Activated CD4-positive, alpha-beta T cell treated with anti-CD3 and anti-CD28 coated beads, Interleukin-2, amount 10 ng/mL, durations not matched to agents 7 days and 5 days (primary cell): ENCODE results near the gene ATP2C2. TPM values are rescaled to one million over a fixed set of nuclear protein-coding genes. Genes with fewer than 3 reads are reported as not detected.

Experiments used
- CTCF ChIA-PET: fragments of 350-600 bp; sonication (Branson Sonifier 250); formaldehyde crosslinking; loops from one replicate; lab custom pipeline; 2021; ENCODE audit warnings: antibody characterized with exemption; lab: Charles Lee
- POLR2A ChIA-PET: fragments of 350-600 bp; sonication (Branson Sonifier 250); formaldehyde crosslinking; loops from one replicate; lab custom pipeline; 2021; ENCODE audit warnings: antibody characterized with exemption; lab: Charles Lee
- DNase-seq: peaks from one replicate; pipeline ENCODE4 v3.0.0-alpha.2; 2020
- H3K27ac Mint-ChIP-seq: one replicate; pipeline ENCODE4 v1.8.0; 2021; ENCODE audit warnings: mild to moderate bottlenecking, moderate library complexity, mixed read lengths
- H3K27me3 Mint-ChIP-seq: one replicate; pipeline ENCODE4 v1.8.0; 2021; ENCODE audit warnings: mixed read lengths
- H3K36me3 Mint-ChIP-seq: one replicate; pipeline ENCODE4 v1.8.0; 2021; ENCODE audit warnings: low read depth, mixed read lengths
- H3K4me1 Mint-ChIP-seq: one replicate; pipeline ENCODE4 v1.8.0; 2021; ENCODE audit warnings: mixed read lengths
- H3K4me3 Mint-ChIP-seq: one replicate; pipeline ENCODE4 v1.8.0; 2021; ENCODE audit warnings: mild to moderate bottlenecking, moderate library complexity, mixed read lengths
- H3K9me3 Mint-ChIP-seq: one replicate; pipeline ENCODE4 v1.8.0; 2021; ENCODE audit warnings: mixed read lengths
- total RNA-seq, 2 experiments: library from RNA; stranded (reverse); gene quantifications; one replicate each; pipeline ENCODE4 v1.2.3, GENCODE V29; 2021

ATP2C2 gene, protein sequence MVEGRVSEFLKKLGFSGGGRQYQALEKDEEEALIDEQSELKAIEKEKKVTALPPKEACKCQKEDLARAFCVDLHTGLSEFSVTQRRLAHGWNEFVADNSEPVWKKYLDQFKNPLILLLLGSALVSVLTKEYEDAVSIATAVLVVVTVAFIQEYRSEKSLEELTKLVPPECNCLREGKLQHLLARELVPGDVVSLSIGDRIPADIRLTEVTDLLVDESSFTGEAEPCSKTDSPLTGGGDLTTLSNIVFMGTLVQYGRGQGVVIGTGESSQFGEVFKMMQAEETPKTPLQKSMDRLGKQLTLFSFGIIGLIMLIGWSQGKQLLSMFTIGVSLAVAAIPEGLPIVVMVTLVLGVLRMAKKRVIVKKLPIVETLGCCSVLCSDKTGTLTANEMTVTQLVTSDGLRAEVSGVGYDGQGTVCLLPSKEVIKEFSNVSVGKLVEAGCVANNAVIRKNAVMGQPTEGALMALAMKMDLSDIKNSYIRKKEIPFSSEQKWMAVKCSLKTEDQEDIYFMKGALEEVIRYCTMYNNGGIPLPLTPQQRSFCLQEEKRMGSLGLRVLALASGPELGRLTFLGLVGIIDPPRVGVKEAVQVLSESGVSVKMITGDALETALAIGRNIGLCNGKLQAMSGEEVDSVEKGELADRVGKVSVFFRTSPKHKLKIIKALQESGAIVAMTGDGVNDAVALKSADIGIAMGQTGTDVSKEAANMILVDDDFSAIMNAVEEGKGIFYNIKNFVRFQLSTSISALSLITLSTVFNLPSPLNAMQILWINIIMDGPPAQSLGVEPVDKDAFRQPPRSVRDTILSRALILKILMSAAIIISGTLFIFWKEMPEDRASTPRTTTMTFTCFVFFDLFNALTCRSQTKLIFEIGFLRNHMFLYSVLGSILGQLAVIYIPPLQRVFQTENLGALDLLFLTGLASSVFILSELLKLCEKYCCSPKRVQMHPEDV
- total RNA-seq, result not detected

DNA sequence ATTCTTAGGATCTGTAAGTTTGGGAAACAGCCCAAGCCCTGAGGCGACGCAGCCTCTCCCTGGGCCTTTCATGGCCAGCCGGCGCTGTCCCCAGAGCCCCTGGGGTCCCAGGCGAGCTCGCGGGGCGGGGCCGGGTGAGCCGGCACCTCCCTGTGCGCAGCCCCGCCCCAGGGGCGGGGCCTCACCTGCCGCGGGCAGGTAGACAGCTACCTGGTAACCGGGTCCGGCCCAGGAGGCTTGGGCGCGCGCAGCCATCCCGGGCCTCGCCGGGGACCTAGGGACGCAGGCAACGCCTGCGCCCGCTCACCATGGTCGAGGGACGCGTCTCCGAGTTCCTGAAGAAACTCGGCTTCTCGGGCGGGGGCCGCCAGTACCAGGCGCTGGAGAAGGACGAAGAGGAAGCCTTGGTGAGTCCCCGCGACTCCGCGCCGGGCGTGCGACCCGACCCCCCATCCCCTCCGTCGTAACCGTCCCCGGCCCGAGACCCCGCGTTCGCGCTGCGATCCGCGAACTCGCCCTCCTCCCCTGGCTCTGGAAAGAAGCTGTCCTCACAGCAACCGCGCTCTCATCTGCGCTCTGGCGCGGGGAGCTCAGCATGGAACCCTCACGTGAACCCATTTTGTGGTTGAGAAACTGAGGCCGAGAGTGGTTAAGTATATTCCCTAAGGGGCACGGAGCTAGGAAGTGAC, at the start of gene ATP2C2:
TSS of gene ATP2C2 (plus strand) at position 231 of the 689 bp plus-strand sequence. CDS start at position 309, 78 bp downstream.
- DNase-seq, result no peak
- ChIA-PET POLR2A (interaction anchor here (0.7 kb wide), 1 partner anchor 27 kb away, joined by 3 read pairs; no protein-coding TSS in a partner anchor), CTCF (no interaction called here)
- Mint-ChIP-seq H3K4me1 (peaks cover 19% of the 10 kb centered on the region), H3K4me3 (no peak within 1 kb of the TSS), H3K27me3 (peaks cover 59% of the 10 kb centered on the region), H3K9me3 (no peaks in the 10 kb centered on the region), H3K36me3 (no peaks in the 10 kb centered on the region), H3K27ac (no peak within 1 kb of the TSS)

DNA sequence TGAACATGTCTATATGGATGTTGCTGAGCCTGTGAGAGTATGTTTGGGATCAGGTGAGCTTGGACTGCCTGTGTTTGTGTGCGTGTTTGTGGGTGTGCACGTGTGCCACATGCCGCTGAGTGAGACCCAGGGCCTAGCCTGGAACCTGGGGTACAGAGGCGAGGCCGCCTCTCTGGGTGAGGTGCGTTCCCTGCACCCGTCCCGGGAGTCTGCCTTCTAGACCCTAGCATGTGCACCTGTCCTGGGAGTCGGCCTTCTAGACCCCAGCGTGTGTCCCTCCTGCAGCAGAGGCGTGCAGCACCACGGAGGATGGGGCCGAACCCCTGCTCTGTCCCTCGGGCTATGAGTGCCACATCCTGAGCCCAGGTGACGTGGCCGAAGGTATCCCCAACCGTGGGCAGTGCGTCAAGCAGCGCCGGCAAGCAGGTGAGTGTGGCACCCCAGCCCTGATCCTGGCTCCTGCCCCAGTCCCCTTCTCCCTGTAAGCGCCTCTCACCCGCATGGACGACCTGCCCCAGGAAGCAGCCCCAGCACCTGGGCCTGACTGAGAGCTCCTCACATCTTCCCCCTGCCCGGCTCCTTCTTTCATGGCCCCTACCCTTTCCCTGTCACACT, 49.1 kb upstream of the ATP2C2 start:
- Mint-ChIP-seq H3K4me3 (no peak overlapping the region), H3K9me3 (peaks cover 6% of the 10 kb centered on the region), H3K27ac (no peak overlapping the region), H3K36me3 (no peaks in the 10 kb centered on the region), H3K27me3 (peaks cover 5% of the 10 kb centered on the region), H3K4me1 (no peaks in the 10 kb centered on the region)
- CTCF ChIA-PET, result no interaction called here
- no peak for DNase-seq
- POLR2A ChIA-PET, result no interaction called here

DNA sequence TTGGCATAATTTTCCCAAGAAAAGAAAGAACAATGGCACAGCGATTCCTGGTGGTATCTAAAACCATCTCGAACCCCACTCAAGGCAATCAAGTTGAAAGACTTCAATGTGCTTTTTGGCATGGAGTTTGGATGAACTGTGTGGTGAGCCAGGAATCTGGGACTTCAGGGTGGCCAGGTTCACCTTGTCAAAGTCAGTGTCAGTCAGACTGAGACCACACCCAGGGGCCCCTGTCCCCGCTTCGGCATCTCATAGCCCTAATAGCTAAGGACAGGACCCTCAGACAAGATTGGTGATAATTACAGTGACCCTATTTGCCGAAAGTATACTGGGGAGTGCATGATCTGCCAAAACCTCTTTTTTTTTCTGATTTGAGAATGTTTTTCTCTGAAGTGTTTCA, 47.8 kb upstream of the ATP2C2 start:
- Mint-ChIP-seq H3K4me1 (no peaks in the 10 kb centered on the region), H3K9me3 (peaks cover 6% of the 10 kb centered on the region), H3K4me3 (no peak overlapping the region), H3K27me3 (no peaks in the 10 kb centered on the region), H3K36me3 (no peaks in the 10 kb centered on the region), H3K27ac (no peak overlapping the region)
- no peak for DNase-seq
- POLR2A ChIA-PET, result no interaction called here
- CTCF ChIA-PET, result no interaction called here

DNA sequence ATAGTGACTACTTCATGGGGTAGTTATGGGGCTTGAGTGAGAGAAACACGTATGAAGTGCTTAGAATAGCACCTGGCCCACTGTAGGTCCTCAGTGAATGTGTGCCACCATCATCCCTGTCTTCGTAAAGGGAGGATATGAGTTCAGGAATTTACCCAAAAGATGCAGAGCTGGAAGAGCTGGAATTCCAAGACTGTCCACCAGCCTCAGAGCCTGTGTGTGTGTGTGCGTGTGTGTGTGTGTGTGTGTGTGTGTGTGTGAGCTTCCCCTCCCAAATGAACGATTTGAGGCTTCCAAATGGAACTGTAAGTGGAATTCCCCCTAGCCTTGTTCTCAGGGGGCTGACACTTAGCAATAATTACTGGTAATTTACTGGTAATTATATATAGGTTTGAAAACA, 46.4 kb upstream of the ATP2C2 start:
- Mint-ChIP-seq H3K27me3 (no peaks in the 10 kb centered on the region), H3K4me1 (no peaks in the 10 kb centered on the region), H3K36me3 (no peaks in the 10 kb centered on the region), H3K27ac (no peak overlapping the region), H3K9me3 (peaks cover 6% of the 10 kb centered on the region), H3K4me3 (no peak overlapping the region)
- CTCF ChIA-PET, result interaction anchor here (1.2 kb wide), 1 partner anchor 135 kb away, joined by 3 read pairs; the partner anchor contains the start of gene TAF1C
- POLR2A ChIA-PET, result no interaction called here
- DNase-seq, result no peak

DNA sequence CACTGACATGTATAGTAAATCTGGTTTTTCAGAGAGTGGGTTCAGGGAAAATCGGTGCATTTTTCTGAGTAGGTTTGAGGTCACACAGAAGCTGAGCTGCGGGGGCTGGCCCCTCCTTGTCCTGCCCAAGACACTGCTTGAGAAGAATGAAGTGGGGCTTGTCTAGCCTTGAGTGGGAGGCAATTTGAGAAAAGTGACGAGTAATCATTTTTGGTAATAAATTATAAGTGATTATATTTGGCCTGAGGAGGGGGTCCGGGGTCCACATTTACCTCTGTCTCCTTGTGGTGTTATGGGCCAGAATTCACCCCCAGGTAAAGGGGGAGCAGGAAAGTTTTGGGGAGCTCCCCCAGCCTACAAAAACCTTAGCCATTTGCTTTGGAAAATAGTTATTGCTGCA, 45.6 kb upstream of the ATP2C2 start:
- Mint-ChIP-seq H3K27ac (no peak overlapping the region), H3K27me3 (no peaks in the 10 kb centered on the region), H3K4me3 (no peak overlapping the region), H3K36me3 (no peaks in the 10 kb centered on the region), H3K4me1 (no peaks in the 10 kb centered on the region), H3K9me3 (peaks cover 5% of the 10 kb centered on the region)
- no peak for DNase-seq
- POLR2A ChIA-PET, result no interaction called here
- CTCF ChIA-PET, result interaction anchor here (1.2 kb wide), 1 partner anchor 136 kb away, joined by 3 read pairs; the partner anchor contains the start of gene TAF1C

DNA sequence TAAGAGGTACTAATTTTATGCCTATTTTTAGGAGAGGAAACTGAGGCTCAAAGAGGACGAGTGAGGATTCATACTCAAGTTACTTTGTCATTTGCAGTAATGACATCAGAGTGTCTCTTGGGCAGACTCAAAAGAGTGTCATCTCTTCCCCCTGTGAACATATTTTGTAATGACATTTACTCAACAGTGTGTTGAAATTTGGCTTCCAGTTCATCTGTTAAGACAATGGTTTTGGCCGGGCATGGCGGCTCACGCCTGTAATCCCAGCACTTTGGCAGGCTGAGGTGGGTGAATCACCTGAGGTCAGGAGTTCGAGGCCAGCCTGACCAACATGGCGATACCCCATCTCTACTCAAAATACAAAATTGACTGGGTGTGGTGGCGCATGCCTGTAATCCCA, 44.7 kb upstream of the ATP2C2 start:
- no peak overlapping the region for H3K4me3 Mint-ChIP-seq
- no peak overlapping the region for H3K27ac Mint-ChIP-seq
- H3K27me3 Mint-ChIP-seq, result no peaks in the 10 kb centered on the region
- no peaks in the 10 kb centered on the region for H3K4me1 Mint-ChIP-seq
- no peaks in the 10 kb centered on the region for H3K36me3 Mint-ChIP-seq
- H3K9me3 Mint-ChIP-seq, result peaks cover 4% of the 10 kb centered on the region
- no peak for DNase-seq
- POLR2A ChIA-PET, result no interaction called here
- CTCF ChIA-PET, result no interaction called here

DNA sequence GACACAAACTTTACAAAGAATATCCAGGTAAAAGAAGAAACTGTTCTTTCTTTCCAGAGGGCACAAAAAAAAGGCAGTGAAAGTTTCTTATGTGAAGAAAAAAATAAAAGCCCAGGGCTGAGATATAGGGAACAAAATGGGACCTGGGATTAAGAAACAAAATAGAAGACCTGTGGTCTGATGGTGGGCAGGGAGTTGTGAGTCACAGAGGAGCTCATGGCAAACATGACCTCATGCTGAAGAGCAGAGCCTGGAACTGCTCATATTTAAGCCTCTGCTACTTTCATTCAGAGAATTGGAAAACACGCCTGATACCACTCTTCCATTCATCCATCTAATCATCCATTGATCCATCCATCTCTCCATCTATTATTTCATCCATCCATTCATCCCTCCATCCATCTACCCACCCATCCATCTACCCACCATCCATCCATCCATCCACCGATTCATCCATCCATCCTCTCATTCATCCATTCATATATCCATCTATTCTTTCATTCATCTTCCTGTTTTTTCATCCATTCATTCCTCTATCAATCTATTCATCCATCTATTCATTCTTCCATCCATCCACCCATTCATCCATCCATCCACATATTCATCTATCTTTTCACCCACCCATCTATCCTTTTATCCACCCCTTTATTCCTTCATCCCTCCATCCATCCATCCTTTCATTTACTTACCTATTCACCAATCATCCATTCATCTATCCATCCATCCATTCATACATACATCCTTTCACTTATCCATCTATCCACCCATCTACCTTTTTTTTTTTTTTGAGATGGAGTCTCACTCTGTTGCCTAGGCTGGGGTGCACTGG, 43.7 kb upstream of the ATP2C2 start:
- ChIA-PET POLR2A (no interaction called here), CTCF (no interaction called here)
- no peak overlapping the region for H3K27ac Mint-ChIP-seq
- H3K4me3 Mint-ChIP-seq, result no peak overlapping the region
- H3K27me3 Mint-ChIP-seq, result no peaks in the 10 kb centered on the region
- no peak for DNase-seq
- no peaks in the 10 kb centered on the region for H3K9me3 Mint-ChIP-seq
- no peaks in the 10 kb centered on the region for H3K36me3 Mint-ChIP-seq
- H3K4me1 Mint-ChIP-seq, result no peaks in the 10 kb centered on the region

DNA sequence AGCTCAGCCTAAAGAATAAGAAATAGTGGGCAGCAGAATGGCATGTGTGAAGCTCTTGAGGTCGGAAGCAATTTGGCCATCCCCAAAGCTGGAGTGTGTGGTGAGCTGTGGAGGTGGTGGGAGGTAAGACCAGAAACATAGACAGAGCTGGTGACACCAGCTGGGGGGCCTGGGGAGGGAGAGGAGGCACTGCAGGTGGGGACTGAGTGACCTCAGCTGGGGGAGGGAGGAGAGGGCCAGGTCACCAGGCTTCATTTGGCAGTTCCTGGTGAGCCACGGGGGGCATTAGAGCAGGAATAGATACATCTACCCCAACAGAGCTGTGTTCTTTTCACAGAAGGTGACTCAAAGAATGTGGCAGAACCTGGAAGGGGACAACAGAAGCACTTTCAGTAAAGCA, 41.8 kb upstream of the ATP2C2 start:
- Mint-ChIP-seq H3K27ac (no peak overlapping the region), H3K9me3 (no peaks in the 10 kb centered on the region), H3K4me3 (no peak overlapping the region), H3K27me3 (no peaks in the 10 kb centered on the region), H3K4me1 (no peaks in the 10 kb centered on the region), H3K36me3 (no peaks in the 10 kb centered on the region)
- ChIA-PET CTCF (no interaction called here), POLR2A (no interaction called here)
- no peak for DNase-seq

DNA sequence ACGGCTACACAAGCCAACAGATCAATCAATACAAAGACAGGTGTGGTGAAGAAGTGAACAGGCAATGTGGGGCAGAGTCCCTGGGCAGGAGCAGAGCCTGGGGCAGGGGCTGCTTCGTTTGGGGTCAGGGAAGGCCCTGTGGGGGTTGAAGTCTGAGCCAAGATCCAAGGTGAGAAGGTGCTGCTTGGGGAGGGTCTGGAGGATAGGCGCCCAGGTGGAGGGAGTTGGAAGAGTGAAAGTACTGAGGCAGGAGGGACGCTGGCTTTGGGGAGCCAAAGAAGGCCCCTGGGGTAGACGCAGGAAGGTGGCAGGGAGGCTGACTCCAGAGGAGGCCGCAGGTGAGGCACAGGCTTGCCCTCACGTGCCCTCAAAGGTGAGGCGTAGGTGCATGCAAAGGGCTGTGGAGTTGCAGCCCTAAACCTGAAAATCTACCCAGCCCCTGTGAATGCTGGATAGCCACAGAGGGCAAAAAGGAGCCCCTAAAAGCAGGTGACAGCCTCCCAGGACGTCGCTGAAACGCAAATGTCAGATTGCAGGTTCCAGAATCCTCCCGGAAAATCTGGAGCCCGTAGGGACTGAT, 40.3 kb upstream of the ATP2C2 start:
- no peak overlapping the region for H3K27ac Mint-ChIP-seq
- no peak overlapping the region for H3K4me3 Mint-ChIP-seq
- H3K4me1 Mint-ChIP-seq, result no peaks in the 10 kb centered on the region
- DNase-seq, result no peak
- ChIA-PET CTCF (interaction anchor here (0.5 kb wide), 1 partner anchor 11 kb away, joined by 3 read pairs; no protein-coding TSS in a partner anchor), POLR2A (no interaction called here)
- H3K9me3 Mint-ChIP-seq, result no peaks in the 10 kb centered on the region
- H3K27me3 Mint-ChIP-seq, result no peaks in the 10 kb centered on the region
- no peaks in the 10 kb centered on the region for H3K36me3 Mint-ChIP-seq

DNA sequence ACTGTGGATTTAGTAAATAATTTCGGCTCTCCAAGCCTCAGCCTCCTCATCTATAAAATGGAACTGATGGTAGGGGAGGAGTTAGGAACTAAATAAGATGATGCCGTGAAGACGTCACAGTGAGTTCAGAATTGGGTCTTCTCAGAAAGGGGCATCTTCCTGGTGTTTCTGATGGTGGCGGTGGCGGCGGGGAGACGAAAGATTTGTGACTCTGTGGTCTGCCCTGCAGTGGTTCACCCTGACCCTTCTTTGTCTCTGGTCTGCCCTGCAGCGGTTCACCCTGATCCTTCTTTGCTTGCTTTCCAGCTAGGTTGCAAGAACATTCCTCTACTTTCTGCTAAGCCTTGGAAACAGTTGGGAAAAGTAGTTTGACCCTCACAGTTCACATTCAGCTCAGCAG, 39.3 kb upstream of the ATP2C2 start:
- ChIA-PET CTCF (no interaction called here), POLR2A (no interaction called here)
- H3K9me3 Mint-ChIP-seq, result no peaks in the 10 kb centered on the region
- no peak overlapping the region for H3K4me3 Mint-ChIP-seq
- H3K27ac Mint-ChIP-seq, result no peak overlapping the region
- no peaks in the 10 kb centered on the region for H3K27me3 Mint-ChIP-seq
- no peaks in the 10 kb centered on the region for H3K4me1 Mint-ChIP-seq
- DNase-seq, result no peak
- no peaks in the 10 kb centered on the region for H3K36me3 Mint-ChIP-seq

DNA sequence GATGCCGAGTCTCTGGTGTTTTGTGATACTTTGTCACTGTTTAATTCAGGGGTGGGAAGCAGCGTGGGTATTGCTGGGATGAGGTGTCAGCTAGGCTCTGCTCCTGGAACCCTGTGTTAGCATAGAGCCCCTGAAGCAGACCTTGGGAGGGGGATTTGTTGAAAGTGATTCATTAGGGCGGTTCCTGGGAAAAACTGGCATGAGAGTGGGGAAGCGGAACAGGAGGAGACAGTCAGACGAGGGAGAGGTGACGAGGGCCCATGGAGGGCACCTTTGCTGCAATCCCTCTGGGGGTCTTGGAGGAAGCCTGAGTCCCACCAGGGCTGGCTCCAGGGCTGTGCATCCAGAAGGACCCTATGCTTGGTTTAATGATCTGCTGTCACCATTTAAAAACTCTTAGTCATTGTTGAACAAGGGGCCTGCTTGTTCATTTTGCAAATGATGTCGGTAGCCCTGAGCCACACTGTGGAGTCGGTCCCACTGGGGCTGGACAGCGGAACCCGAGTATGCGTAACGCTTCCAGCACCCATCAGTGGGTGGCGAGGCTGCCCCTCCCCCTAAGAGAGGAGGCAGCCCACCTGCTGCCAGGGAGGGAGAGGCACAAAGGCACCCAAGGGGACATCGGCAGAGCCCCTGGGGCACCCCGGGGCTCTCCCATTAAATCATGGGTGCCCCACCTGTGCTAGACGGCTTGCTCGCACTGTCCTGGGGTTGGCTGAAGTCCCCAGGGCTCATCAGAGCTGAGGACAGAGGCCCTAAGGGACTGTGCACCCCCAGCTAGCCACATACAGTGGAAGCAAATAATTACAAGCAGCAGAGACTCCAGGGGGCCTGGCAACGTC, 38.3 kb upstream of the ATP2C2 start:
- H3K27me3 Mint-ChIP-seq, result no peaks in the 10 kb centered on the region
- ChIA-PET CTCF (interaction anchor here (0.9 kb wide), 1 partner anchor 79 kb away, joined by 3 read pairs; no protein-coding TSS in a partner anchor), POLR2A (no interaction called here)
- no peak overlapping the region for H3K4me3 Mint-ChIP-seq
- DNase-seq, result no peak
- H3K27ac Mint-ChIP-seq, result no peak overlapping the region
- peaks cover 2% of the 10 kb centered on the region for H3K9me3 Mint-ChIP-seq
- no peaks in the 10 kb centered on the region for H3K4me1 Mint-ChIP-seq
- no peaks in the 10 kb centered on the region for H3K36me3 Mint-ChIP-seq
